Smooth muscle cell (in vitro differentiated cells): Measurements from ENCODE around the gene GOLGA6L10. TPM values are rescaled to one million over a fixed set of nuclear protein-coding genes. Genes with fewer than 3 reads are reported as not detected.
"Not testable (repeated sequence)": the region's sequence is repeated elsewhere in the genome, so short reads cannot be mapped to it uniquely, and the experiment has no call there.

Source experiments
- DNase-seq: peaks from one replicate; lab custom pipeline; 2025; ENCODE audit not compliant: unreplicated experiment; lab: John Stamatoyannopoulos, UW
- H2AFZ ChIP-seq: fragments of 200-600 bp; sonication (generic); 2 replicates; pipeline ENCODE4 v1.6.0; 2016; ENCODE audit warnings: antibody characterized with exemption, low read depth, mild to moderate bottlenecking
- H3F3A ChIP-seq: fragments of 200-600 bp; sonication (generic); 2 replicates; pipeline ENCODE4 v1.6.0; 2017; ENCODE audit warnings: antibody characterized with exemption, low read depth
- H3K27ac ChIP-seq: fragments of 200-600 bp; sonication (generic); 2 replicates; pipeline ENCODE4 v1.5.1; 2016; ENCODE audit warnings: low read depth, mild to moderate bottlenecking
- H3K27me3 ChIP-seq: fragments of 200-600 bp; sonication (generic); 2 replicates; pipeline ENCODE4 v1.6.1; 2016; ENCODE audit warnings: low read depth, mild to moderate bottlenecking
- H3K36me3 ChIP-seq: fragments of 200-600 bp; sonication (generic); 2 replicates; pipeline ENCODE4 v1.5.1; 2016; ENCODE audit warnings: low read depth
- H3K4me1 ChIP-seq: fragments of 200-600 bp; sonication (generic); 2 replicates; pipeline ENCODE4 v1.5.1; 2016; ENCODE audit warnings: low read depth
- H3K4me2 ChIP-seq: fragments of 200-600 bp; sonication (generic); 2 replicates; pipeline ENCODE4 v1.6.0; 2016; ENCODE audit warnings: mild to moderate bottlenecking
- H3K4me3 ChIP-seq: fragments of 200-600 bp; sonication (generic); 2 replicates; pipeline ENCODE4 v1.5.1; 2016; ENCODE audit warnings: mild to moderate bottlenecking
- H3K79me2 ChIP-seq: fragments of 200-600 bp; sonication (generic); 2 replicates; pipeline ENCODE4 v1.6.0; 2016; ENCODE audit warnings: low read depth, mild to moderate bottlenecking
- H3K9ac ChIP-seq: fragments of 200-600 bp; sonication (generic); 2 replicates; pipeline ENCODE4 v1.6.0; 2016; ENCODE audit warnings: low read depth
- H3K9me3 ChIP-seq: fragments of 200-600 bp; sonication (generic); replicated peaks from 2 replicates; pipeline ENCODE4 v1.5.1; 2016; ENCODE audit warnings: low read depth
- H4K20me1 ChIP-seq: fragments of 200-600 bp; sonication (generic); 2 replicates; pipeline ENCODE4 v1.6.0; 2016; ENCODE audit warnings: low read depth
- CTCF ChIP-seq: fragments of 200-600 bp; sonication (generic); IDR thresholded peaks from 2 replicates; pipeline ENCODE4 v1.5.1; 2017; ENCODE audit warnings: borderline replicate concordance, mild to moderate bottlenecking, antibody characterized with exemption; ENCODE audit not compliant: insufficient read depth, poor library complexity, severe bottlenecking
- WGBS: methylation state at CpG from one replicate; pipeline ENCODE4 v1.1.7; 2016; ENCODE audit warnings: low lambda C conversion rate; 5-methylcytosine and 5-hydroxymethylcytosine counted together
- polyA plus RNA-seq: library from polyadenylated mRNA; unstranded; fragments of >200 nt; fragmentation: Nextera tagmentation; extraction: Ambion mirVana; gene quantifications from 2 replicates; pipeline ENCODE4 v1.2.1, GENCODE V29; 2016
- total RNA-seq: library from RNA; depleted of rRNA; stranded (reverse); fragments of >200 nt; gene quantifications from 2 replicates; pipeline ENCODE4 v1.2.3, GENCODE V29; 2014

GOLGA6L10 gene
- total and polyA plus RNA-seq, 2 experiments from 2014 or later: 0.22 to 1.9 TPM

- H3K9ac ChIP-seq, H3F3A ChIP-seq, H3K27ac ChIP-seq, H3K4me1 ChIP-seq, H3K4me3 ChIP-seq, H3K27me3 ChIP-seq, H3K9me3 ChIP-seq, H2AFZ ChIP-seq, H3K36me3 ChIP-seq, H4K20me1 ChIP-seq, DNase-seq, H3K79me2 ChIP-seq, H3K4me2 ChIP-seq: not testable (repeated sequence)
- WGBS: 0% methylated on average over 2 of the region's 6 CpGs
- peak; percentile 35 for TF ChIP-seq CTCF
These were observed 16.5 kb upstream of the GOLGA6L10 start for GRCh38 chr15:82365692-82366323.

- H3K4me2 ChIP-seq, H3K9ac ChIP-seq, H3K4me1 ChIP-seq, H4K20me1 ChIP-seq, DNase-seq, H3K4me3 ChIP-seq, H3K27ac ChIP-seq, H3K9me3 ChIP-seq, H3F3A ChIP-seq, H3K27me3 ChIP-seq, H2AFZ ChIP-seq, H3K79me2 ChIP-seq, H3K36me3 ChIP-seq: not testable (repeated sequence)
- WGBS: 100% methylated on average over 1 of the region's 3 CpGs
These were observed 15.3 kb upstream of the GOLGA6L10 start for GRCh38 chr15:82364548-82364947.

- not testable (repeated sequence) for H4K20me1 ChIP-seq, H3K27me3 ChIP-seq, H3K79me2 ChIP-seq, H3K9ac ChIP-seq, H3F3A ChIP-seq, H3K4me1 ChIP-seq, H2AFZ ChIP-seq, H3K4me2 ChIP-seq, H3K4me3 ChIP-seq, H3K9me3 ChIP-seq, H3K36me3 ChIP-seq, H3K27ac ChIP-seq, DNase-seq
- no CpG with 5 or more reads among the region's 3 CpGs for WGBS
These were observed 13.5 kb upstream of the GOLGA6L10 start for GRCh38 chr15:82362790-82363189.

GRCh38 chr15:82360618-82361017 is 11.3 kb upstream of the GOLGA6L10 start:
- H3K9ac ChIP-seq, H3K4me1 ChIP-seq, H3K79me2 ChIP-seq, H3K36me3 ChIP-seq, H3K4me2 ChIP-seq, H3K27me3 ChIP-seq, H2AFZ ChIP-seq, H3K27ac ChIP-seq, H3K9me3 ChIP-seq, H3K4me3 ChIP-seq, H4K20me1 ChIP-seq, H3F3A ChIP-seq, DNase-seq: not testable (repeated sequence)
- WGBS: 73% methylated on average over 2 of the region's 7 CpGs

GRCh38 chr15:82355055-82355454 is 5.8 kb upstream of the GOLGA6L10 start:
- not testable (repeated sequence) for H3K4me3 ChIP-seq, H2AFZ ChIP-seq

GRCh38 chr15:82354546-82354945 is 5.3 kb upstream of the GOLGA6L10 start:
- not testable (repeated sequence) for H3K27ac ChIP-seq, DNase-seq, H3K9ac ChIP-seq, H3K79me2 ChIP-seq, H3K9me3 ChIP-seq, H4K20me1 ChIP-seq, H3K4me1 ChIP-seq, H3F3A ChIP-seq, H3K27me3 ChIP-seq, H3K36me3 ChIP-seq
- WGBS: 11% methylated on average over 11 of the region's 12 CpGs
- Histone ChIP-seq H3K4me2 (peak overlapping the region; percentile 84), H3K4me3 (peak overlapping the region; percentile 50), H2AFZ (peak overlapping the region; percentile 53)

More at GRCh38 chr15:82355055-82355454, 5.8 kb upstream of the GOLGA6L10 start:
- no CpG with 5 or more reads among the region's 48 CpGs for WGBS
- not testable (repeated sequence) for H3K4me1 ChIP-seq, H3K79me2 ChIP-seq, H3K27me3 ChIP-seq, H3K9me3 ChIP-seq, H3F3A ChIP-seq, H3K4me2 ChIP-seq, H3K27ac ChIP-seq, H3K9ac ChIP-seq, DNase-seq, H3K36me3 ChIP-seq, H4K20me1 ChIP-seq

- not testable (repeated sequence) for H2AFZ ChIP-seq, H3K36me3 ChIP-seq, H3F3A ChIP-seq, H4K20me1 ChIP-seq, H3K27ac ChIP-seq, H3K27me3 ChIP-seq, H3K9ac ChIP-seq, H3K4me3 ChIP-seq, DNase-seq, H3K4me2 ChIP-seq, H3K9me3 ChIP-seq, H3K4me1 ChIP-seq, H3K79me2 ChIP-seq
- WGBS: 62% methylated on average over 3 of the region's 5 CpGs
These were observed 1.6 kb downstream of the GOLGA6L10 start for GRCh38 chr15:82347645-82348044.

GRCh38 chr15:82345176-82345575 is 4.1 kb downstream of the GOLGA6L10 start:
- not testable (repeated sequence) for H3K9me3 ChIP-seq, H4K20me1 ChIP-seq, H3F3A ChIP-seq, H3K4me1 ChIP-seq, H3K9ac ChIP-seq, H3K4me2 ChIP-seq, H2AFZ ChIP-seq, H3K27ac ChIP-seq, H3K36me3 ChIP-seq, H3K79me2 ChIP-seq, DNase-seq, H3K4me3 ChIP-seq, H3K27me3 ChIP-seq
- 74% methylated on average over 2 of the region's 2 CpGs for WGBS
